Psoas muscle (tissue), 8 donors: ENCODE data around the gene TLE1. TPM values are rescaled to one million over a fixed set of nuclear protein-coding genes. Genes with fewer than 3 reads are reported as not detected.

Experiments
- ATAC-seq, 4 donors: fragments of 200-7000 bp; cut with Tn5 transposase; one replicate each; pipeline ENCODE4 v1.9.1; 2020; ENCODE audit warnings: moderate library complexity in 3 of 4, mild to moderate bottlenecking in 2 of 4
- DNase-seq, 2 donors: peaks; one replicate each; pipeline ENCODE4 v3.0.0-alpha.2; 2020
- H3K27ac ChIP-seq: fragments of 200-600 bp; one replicate; pipeline ENCODE4 v1.8.0; 2022
- H3K27me3 ChIP-seq, 3 donors: fragments of 200-600 bp in 1 of 3; one replicate each; pipeline versions ENCODE4 v1.6.1 to v1.8.0; 2013 to 2022; ENCODE audit warnings: low read length in 2 of 3, mild to moderate bottlenecking in 2 of 3, moderate library complexity in 1 of 3; ENCODE audit not compliant: insufficient read depth in 3 of 3
- H3K36me3 ChIP-seq, 2 donors: fragments of 200-600 bp in 1 of 2; one replicate each; pipeline versions ENCODE4 v1.6.1 to v1.8.0; 2013 to 2022; ENCODE audit warnings: low read depth in 1 of 2, mild to moderate bottlenecking in 1 of 2, moderate library complexity in 1 of 2; ENCODE audit not compliant: insufficient read depth in 1 of 2
- H3K4me1 ChIP-seq: fragments of 200-600 bp; one replicate; pipeline ENCODE4 v1.8.0; 2022
- H3K4me3 ChIP-seq: fragments of 200-600 bp; one replicate; pipeline ENCODE4 v1.8.0; 2022; ENCODE audit warnings: mild to moderate bottlenecking
- H3K9me3 ChIP-seq: fragments of 200-600 bp; one replicate; pipeline ENCODE4 v1.8.0; 2022
- WGBS, 3 donors: extraction: QIAGEN DNeasy Blood & Tissue Kit; methylation state at CpG; one replicate each; pipeline versions ENCODE4 v1.1.6 to v1.1.7; 2013; 5-methylcytosine and 5-hydroxymethylcytosine counted together
- intact Hi-C, 2 donors: fragments of 100-400 bp; cut with DNase I; formaldehyde crosslinking; loops; one replicate each; pipeline versions ENCODE4 v1.11.0 to v1.14.2; 2022
- polyA plus RNA-seq, 3 donors: library from polyadenylated mRNA; stranded (reverse); fragments of 200-250 nt; gene quantifications; one replicate each; pipeline ENCODE4 v1.2.3, GENCODE V29; 2013
- total RNA-seq, 4 donors: library from RNA; stranded (reverse); fragmentation: NEBNext Ultra II Directional in 2 of 4; extraction: Animal tissue kit (Norgen Biotek cat#: 25700) in 2 of 4; gene quantifications; one replicate each; pipeline versions ENCODE4 v1.2.1 to v1.2.4, GENCODE V29; 2021 to 2023
- TF ChIP-seq, protein P1 (sequence below): fragments of 200-600 bp; IDR thresholded peaks from one replicate; pipeline ENCODE4 v1.8.0; 2022; ENCODE audit warnings: antibody characterized with exemption
- donor health status: healthy with polysubstance abuse.
- donor health status: DM: no; HTN: no; CAD: no; lungs with moderate emphysema.
- donor health status: Bipolar disorder and iron deficiency.
- donor health status: healthy.
- donor health status: DM: yes; HTN: yes; CAD: no.
- donor health status: DM: no; HTN: no; CAD: no.
- donor health status: DM: no; HTN: no; CAD: no.
- donor health status: DM: yes; HTN: yes; CAD: no.

TLE1 gene
- total and polyA plus RNA-seq, 7 donors, result 14.6 to 46.7 (median 34.9) TPM

DNA sequence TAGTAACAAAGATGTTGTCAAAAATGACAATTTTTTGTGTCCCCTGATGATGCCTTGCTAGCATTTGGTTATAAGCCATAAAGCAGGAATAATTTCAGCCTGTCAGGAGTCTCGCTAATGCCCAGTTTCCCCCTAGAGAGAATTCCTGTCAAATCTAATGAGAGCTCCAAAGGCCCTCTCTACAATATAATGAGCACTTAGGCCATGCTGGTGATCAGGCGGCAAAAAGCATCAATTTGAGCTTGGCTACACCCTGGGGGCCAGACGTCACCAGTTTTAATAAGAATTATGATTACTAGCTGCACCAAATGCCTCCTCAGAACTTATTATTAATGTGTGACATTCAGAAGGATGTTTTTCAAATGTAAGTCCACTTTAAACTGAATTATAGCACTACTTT, 6.1 kb downstream of the TLE1 start:
- H3K9me3 ChIP-seq, result no peaks in the 10 kb centered on the region
- peaks cover 0 to 17% of the 10 kb centered on the region in 2 donors for H3K36me3 ChIP-seq
- no peaks in the 10 kb centered on the region for H3K27me3 ChIP-seq
- H3K27ac ChIP-seq, result no peak overlapping the region
- peak overlapping the region; percentile 38 for H3K4me3 ChIP-seq
- TF ChIP-seq, protein P1, sequence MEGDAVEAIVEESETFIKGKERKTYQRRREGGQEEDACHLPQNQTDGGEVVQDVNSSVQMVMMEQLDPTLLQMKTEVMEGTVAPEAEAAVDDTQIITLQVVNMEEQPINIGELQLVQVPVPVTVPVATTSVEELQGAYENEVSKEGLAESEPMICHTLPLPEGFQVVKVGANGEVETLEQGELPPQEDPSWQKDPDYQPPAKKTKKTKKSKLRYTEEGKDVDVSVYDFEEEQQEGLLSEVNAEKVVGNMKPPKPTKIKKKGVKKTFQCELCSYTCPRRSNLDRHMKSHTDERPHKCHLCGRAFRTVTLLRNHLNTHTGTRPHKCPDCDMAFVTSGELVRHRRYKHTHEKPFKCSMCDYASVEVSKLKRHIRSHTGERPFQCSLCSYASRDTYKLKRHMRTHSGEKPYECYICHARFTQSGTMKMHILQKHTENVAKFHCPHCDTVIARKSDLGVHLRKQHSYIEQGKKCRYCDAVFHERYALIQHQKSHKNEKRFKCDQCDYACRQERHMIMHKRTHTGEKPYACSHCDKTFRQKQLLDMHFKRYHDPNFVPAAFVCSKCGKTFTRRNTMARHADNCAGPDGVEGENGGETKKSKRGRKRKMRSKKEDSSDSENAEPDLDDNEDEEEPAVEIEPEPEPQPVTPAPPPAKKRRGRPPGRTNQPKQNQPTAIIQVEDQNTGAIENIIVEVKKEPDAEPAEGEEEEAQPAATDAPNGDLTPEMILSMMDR, result no peak
- DNase-seq (no peak), ATAC-seq (no peak)
- 64 to 76% (median 70%) methylated on average over 3 of the region's 3 CpGs for WGBS, 3 donors
- peaks cover 56% of the 10 kb centered on the region for H3K4me1 ChIP-seq
- intact Hi-C loops, result loop anchor here in 1 of 2 donors (10.0 kb wide), 1 partner anchor 88 kb away; no protein-coding TSS in a partner anchor

GRCh38 chr9:81682797-81683196, 6.5 kb downstream of the TLE1 start:
- no peak overlapping the region for H3K27ac ChIP-seq
- H3K9me3 ChIP-seq, result no peaks in the 10 kb centered on the region
- ATAC-seq, result no peak
- H3K27me3 ChIP-seq, result no peaks in the 10 kb centered on the region
- intact Hi-C loops, result loop anchor here in 1 of 2 donors (10.0 kb wide), 1 partner anchor 88 kb away; no protein-coding TSS in a partner anchor
- no peak for DNase-seq
- peaks cover 0 to 17% of the 10 kb centered on the region in 2 donors for H3K36me3 ChIP-seq
- H3K4me3 ChIP-seq, result peak overlapping the region; percentile 38
- peaks cover 56% of the 10 kb centered on the region for H3K4me1 ChIP-seq
- TF ChIP-seq, protein P1, result no peak
- 31 to 39% (median 38%) methylated on average over 8 of the region's 8 CpGs for WGBS, 3 donors

DNA sequence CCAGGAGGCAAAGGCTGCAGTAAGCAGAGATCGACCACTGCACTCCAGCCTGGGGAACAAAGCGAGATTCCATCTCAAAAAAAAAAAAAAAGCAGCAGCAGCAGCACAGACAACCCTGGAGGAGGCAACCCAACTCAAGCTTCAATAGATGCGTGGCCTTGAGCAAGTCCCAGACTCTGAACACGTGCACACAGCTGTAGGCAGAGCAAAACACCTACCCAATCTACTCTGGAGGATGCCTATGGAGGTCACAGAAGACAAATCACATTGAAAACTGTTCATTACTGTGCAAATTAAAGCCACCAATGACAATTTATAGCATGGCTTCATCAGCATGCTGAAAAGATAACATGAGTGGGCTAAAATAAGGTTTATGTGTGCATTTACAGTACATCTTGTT, 7.2 kb downstream of the TLE1 start:
- 94 to 99% (median 96%) methylated on average over 4 of the region's 4 CpGs for WGBS, 3 donors
- Histone ChIP-seq H3K27me3 (no peaks in the 10 kb centered on the region), H3K9me3 (no peaks in the 10 kb centered on the region), H3K4me1 (peaks cover 56% of the 10 kb centered on the region), H3K36me3 (peaks cover 0 to 17% of the 10 kb centered on the region in 2 donors), H3K4me3 (no peak overlapping the region), H3K27ac (no peak overlapping the region)
- ATAC-seq (no peak), DNase-seq (no peak)
- intact Hi-C loops, result loop anchor here in 1 of 2 donors (10.0 kb wide), 1 partner anchor 87 kb away; no protein-coding TSS in a partner anchor
- TF ChIP-seq, protein P1, result no peak

GRCh38 chr9:81680506-81680905, 8.8 kb downstream of the TLE1 start:
- Histone ChIP-seq H3K27ac (no peak overlapping the region), H3K4me3 (no peak overlapping the region), H3K9me3 (no peaks in the 10 kb centered on the region), H3K36me3 (peaks cover 0 to 14% of the 10 kb centered on the region in 2 donors), H3K4me1 (peaks cover 49% of the 10 kb centered on the region), H3K27me3 (no peaks in the 10 kb centered on the region)
- intact Hi-C loops, result loop anchor here in 1 of 2 donors (10.0 kb wide), 1 partner anchor 86 kb away; no protein-coding TSS in a partner anchor
- no peak for ATAC-seq
- WGBS, 3 donors, result 79 to 88% (median 83%) methylated on average over 1 of the region's 1 CpG
- no peak for DNase-seq
- TF ChIP-seq, protein P1, result no peak

DNA sequence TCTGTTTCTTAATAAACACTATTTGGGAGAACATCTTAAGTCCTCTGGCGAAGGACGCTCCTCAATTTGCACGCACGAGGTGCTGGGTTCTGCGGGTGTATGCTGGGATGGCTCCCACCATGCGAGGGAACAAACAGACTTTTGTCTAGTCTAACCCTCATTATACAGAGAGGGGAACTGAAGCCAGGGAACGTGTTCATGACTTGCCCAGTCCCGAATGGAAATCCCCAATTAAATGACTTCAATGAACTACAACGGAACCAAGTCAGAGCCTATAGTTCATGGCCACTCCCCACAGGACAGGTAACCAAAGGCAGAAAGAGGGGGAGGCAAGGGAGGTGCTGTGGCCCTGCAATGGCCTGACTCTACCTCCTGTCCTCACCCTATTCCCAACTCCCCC, 9.3 kb downstream of the TLE1 start:
- TF ChIP-seq, protein P1, result no peak
- intact Hi-C loops, result loop anchor here in 1 of 2 donors (10.0 kb wide), 1 partner anchor 85 kb away; no protein-coding TSS in a partner anchor
- H3K4me1 ChIP-seq, result peaks cover 44% of the 10 kb centered on the region
- no peak overlapping the region for H3K27ac ChIP-seq
- 79 to 85% (median 79%) methylated on average over 9 of the region's 9 CpGs for WGBS, 3 donors
- no peak for DNase-seq
- H3K4me3 ChIP-seq, result no peak overlapping the region
- H3K9me3 ChIP-seq, result no peaks in the 10 kb centered on the region
- ATAC-seq, result no peak
- H3K27me3 ChIP-seq, result no peaks in the 10 kb centered on the region
- peaks cover 0 to 9% of the 10 kb centered on the region in 2 donors for H3K36me3 ChIP-seq
